ENCODE measurements around the gene TDRD9. TPM values are rescaled to one million over a fixed set of nuclear protein-coding genes. Genes with fewer than 3 reads are reported as not detected.

The TDRD9 gene
- polyA plus RNA-seq, 1 experiment = 2.2 TPM

- ChIA-PET CTCF (no interaction called here), POLR2A (no interaction called here)
- no peaks in the 10 kb centered on the region for H3K36me3 ChIP-seq (ENCODE audit: control insufficient read depth, insufficient read depth, low read length)
These were observed 112.3 kb downstream of the TDRD9 start for GRCh38 chr14:104040539-104040938.

GRCh38 chr14:104041430-104042104, 113.3 kb downstream of the TDRD9 start:
- H3K27me3 ChIP-seq (ENCODE audit: control insufficient read depth, insufficient read depth, low read length) = no peaks in the 10 kb centered on the region
- no peaks in the 10 kb centered on the region for H3K36me3 ChIP-seq (ENCODE audit: control insufficient read depth, insufficient read depth, low read length)
- no peak for DNase-seq (ENCODE audit: low read depth)
- no peak overlapping the region for H3K4me3 ChIP-seq (ENCODE audit: low read depth, low read length)
- CTCF ChIA-PET = no interaction called here
- no peak for TF ChIP-seq CTCF (IDR thresholded peaks at IDR 0.05; ENCODE audit: insufficient read depth, low read depth, low read length)
- POLR2A ChIA-PET = no interaction called here

More at GRCh38 chr14:104040539-104040938, 112.3 kb downstream of the TDRD9 start:
- TF ChIP-seq CTCF (IDR thresholded peaks at IDR 0.05; ENCODE audit: insufficient read depth, low read depth, low read length) = no peak
- H3K4me3 ChIP-seq (ENCODE audit: low read depth, low read length) = no peak overlapping the region
- no peaks in the 10 kb centered on the region for H3K27me3 ChIP-seq (ENCODE audit: control insufficient read depth, insufficient read depth, low read length)
- no peak for DNase-seq (ENCODE audit: low read depth)

DNA sequence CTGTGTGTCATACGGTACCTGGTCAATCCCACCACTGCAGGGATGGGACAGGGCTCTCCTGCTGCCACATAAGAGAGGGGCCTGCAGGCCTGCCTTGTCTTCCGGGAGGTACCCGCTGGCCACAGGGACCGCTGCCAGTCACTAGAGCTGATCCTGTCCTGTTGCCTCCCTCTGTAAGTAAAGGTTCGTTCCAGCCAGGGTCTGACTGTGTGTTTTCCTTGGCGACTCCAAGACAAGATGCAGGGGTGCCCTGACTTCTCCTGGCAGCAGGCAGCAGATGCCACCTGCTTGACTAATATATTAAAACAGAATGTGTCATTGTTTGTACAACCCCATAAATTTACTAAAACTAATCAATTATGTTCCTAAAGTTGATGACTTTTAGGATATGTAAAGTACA, 115.8 kb downstream of the TDRD9 start:
- ChIA-PET CTCF (no interaction called here), POLR2A (no interaction called here)
- Histone ChIP-seq H3K27me3 (ENCODE audit: control insufficient read depth, insufficient read depth, low read length) (no peaks in the 10 kb centered on the region), H3K4me3 (ENCODE audit: low read depth, low read length) (no peak overlapping the region), H3K36me3 (ENCODE audit: control insufficient read depth, insufficient read depth, low read length) (no peaks in the 10 kb centered on the region)
- no peak for TF ChIP-seq CTCF (IDR thresholded peaks at IDR 0.05; ENCODE audit: insufficient read depth, low read depth, low read length)
- DNase-seq (ENCODE audit: low read depth) = no peak

GRCh38 chr14:104047761-104048160, 119.5 kb downstream of the TDRD9 start:
- H3K36me3 ChIP-seq (ENCODE audit: control insufficient read depth, insufficient read depth, low read length) = no peaks in the 10 kb centered on the region
- H3K4me3 ChIP-seq (ENCODE audit: low read depth, low read length) = no peak overlapping the region
- no peak for DNase-seq (ENCODE audit: low read depth)
- POLR2A ChIA-PET = no interaction called here
- H3K27me3 ChIP-seq (ENCODE audit: control insufficient read depth, insufficient read depth, low read length) = no peaks in the 10 kb centered on the region
- no peak for TF ChIP-seq CTCF (IDR thresholded peaks at IDR 0.05; ENCODE audit: insufficient read depth, low read depth, low read length)
- CTCF ChIA-PET = interaction anchor here (0.9 to 1.2 kb wide), 2 partner anchors 11 to 30 kb away, joined by 4 read pairs; no protein-coding TSS in a partner anchor

DNA sequence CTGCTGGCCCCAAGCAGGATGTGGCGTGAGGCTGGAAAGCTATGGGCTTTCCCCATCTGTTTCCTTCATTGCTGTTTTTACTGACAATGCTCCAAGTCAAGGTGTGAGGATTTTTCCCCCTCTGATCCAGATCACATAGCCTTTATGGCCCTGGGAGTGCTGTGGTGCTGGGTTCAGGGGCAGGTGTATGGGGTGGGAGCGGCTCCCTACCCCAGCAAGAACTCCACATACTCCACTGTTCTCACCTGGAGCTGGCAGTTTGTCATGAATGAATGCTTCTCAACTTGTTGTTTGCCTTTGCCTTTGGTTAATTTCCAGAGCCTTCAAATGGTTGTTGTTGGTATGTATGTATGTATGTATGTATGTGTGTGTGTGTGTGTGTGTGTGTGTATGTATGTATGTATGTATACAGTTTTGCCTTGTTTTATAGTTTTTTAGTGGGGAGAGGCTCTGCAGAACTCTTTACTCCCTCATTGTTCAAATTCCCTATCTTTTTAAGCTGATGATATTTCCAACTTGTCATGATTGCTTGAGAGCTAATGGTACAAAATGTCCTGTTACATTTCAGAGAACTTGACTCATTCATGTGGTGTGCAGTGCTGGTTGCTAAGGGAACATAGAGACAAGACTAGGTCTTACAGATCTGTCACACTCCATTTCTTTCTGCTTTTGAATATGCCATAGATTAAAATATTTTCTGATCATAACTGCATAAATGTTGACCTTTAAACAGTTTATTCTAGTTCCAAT, 120.7 kb downstream of the TDRD9 start:
- no peak overlapping the region for H3K4me3 ChIP-seq (ENCODE audit: low read depth, low read length)
- CTCF ChIA-PET = interaction anchor here (1.2 kb wide), 1 partner anchor 29 kb away, joined by 4 read pairs; no protein-coding TSS in a partner anchor
- H3K27me3 ChIP-seq (ENCODE audit: control insufficient read depth, insufficient read depth, low read length) = no peaks in the 10 kb centered on the region
- no peak for DNase-seq (ENCODE audit: low read depth)
- POLR2A ChIA-PET = no interaction called here
- TF ChIP-seq CTCF (IDR thresholded peaks at IDR 0.05; ENCODE audit: insufficient read depth, low read depth, low read length) = no peak
- H3K36me3 ChIP-seq (ENCODE audit: control insufficient read depth, insufficient read depth, low read length) = no peaks in the 10 kb centered on the region
